Stimulated activated CD8-positive, alpha-beta memory T cell treated with anti-CD3 and anti-CD28 coated beads, Interleukin-15, amount 100 ng/mL, for 48 hours (primary cell): ENCODE data around the gene CHPT1.

Experiments used
- DNase-seq, 2 donors: peaks; one replicate each; pipeline ENCODE4 v3.0.0-alpha.2; 2020; ENCODE audit warnings: low read depth in 2 of 2

CHPT1 gene

DNA sequence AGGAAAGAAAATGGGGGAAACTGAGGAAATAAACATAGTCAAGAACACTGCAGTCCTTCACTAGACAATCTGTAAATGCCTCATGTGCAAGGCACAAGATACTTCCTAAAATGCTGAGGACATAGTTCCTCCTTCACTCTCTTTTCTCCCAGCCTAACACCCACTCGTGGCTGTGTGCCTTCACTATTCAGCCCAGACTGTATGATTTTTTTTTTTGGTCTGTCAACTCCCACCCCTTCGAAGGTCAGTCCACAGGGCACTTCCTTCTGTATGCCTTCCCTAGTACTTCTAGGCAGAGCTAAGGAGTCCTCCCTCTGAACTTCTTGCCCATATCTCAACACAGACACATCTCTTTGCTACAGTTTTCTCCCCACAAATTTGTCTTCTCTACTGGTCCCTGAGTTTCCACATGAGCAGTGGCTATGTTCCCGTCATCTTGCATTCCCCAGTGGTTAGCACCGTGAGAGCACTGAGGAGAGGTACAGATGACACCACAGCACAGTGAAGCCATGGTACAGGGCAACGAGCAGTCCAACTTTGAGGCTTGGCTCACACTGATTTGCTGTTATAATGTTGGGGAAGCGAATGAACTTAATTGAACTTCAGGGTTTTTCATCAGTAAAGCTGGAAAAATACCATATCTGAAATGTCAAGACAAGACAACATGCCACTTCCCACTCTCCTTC lies 65.9 kb downstream of the CHPT1 start:
- DNase-seq = no peak

DNA sequence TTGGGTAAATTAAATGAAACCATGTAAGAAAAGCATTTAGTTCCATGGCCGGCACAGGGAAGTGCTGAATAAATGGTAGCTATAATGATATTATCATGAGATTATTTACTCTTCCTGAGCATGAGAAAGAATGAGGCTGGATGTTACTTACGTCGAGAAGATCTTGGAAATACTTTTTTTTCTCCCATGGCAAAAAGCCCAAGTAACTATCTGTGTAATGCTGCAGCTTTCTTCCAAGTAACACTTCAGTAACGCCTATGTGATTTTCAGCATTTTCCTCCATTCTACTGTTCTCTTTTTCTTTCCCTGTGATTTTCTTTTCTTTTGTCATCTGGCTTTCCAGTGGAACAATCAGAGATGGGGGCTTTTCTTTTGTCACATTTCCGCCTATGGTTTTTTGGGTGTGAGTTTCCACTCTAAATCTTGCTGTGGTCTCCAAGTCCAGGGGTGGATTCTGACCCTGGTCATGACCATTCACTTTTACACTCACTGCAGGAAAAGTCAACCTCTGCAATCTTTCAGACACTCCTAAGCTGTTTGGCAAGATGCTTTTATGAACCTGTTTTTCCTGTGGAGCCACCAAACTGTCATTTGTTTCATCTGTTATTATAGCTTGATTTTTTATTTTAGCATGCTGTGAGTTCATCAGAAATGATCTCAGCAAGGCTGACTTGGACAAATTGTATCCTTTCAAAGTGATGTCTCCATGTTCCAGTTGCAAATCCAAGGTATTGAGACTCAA lies 66.8 kb downstream of the CHPT1 start:
- no peak for DNase-seq

GRCh38 chr12:101767537-101767936 lies 70.1 kb downstream of the CHPT1 start:
- no peak for DNase-seq

GRCh38 chr12:101768781-101769180 lies 71.3 kb downstream of the CHPT1 start:
- DNase-seq = no peak

DNA sequence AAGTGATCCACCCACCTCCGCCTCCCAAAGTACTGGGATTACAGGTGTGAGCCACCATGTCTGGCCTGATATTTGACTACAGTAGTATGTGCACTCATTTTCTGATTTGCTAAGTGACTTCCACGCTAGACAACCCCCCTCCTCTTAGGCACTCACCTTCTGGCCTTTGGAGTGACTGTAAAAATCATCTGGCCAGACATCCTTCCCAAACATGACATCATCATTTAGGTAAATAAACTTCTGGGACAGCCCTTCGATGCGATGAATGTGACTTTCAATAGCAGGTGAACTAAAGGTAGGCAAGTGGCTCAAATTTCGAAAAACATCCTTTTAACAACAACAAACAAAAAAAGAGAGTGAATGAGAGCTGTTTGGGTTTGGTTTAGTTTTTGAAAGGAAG lies 72.4 kb downstream of the CHPT1 start:
- DNase-seq = no peak

DNA sequence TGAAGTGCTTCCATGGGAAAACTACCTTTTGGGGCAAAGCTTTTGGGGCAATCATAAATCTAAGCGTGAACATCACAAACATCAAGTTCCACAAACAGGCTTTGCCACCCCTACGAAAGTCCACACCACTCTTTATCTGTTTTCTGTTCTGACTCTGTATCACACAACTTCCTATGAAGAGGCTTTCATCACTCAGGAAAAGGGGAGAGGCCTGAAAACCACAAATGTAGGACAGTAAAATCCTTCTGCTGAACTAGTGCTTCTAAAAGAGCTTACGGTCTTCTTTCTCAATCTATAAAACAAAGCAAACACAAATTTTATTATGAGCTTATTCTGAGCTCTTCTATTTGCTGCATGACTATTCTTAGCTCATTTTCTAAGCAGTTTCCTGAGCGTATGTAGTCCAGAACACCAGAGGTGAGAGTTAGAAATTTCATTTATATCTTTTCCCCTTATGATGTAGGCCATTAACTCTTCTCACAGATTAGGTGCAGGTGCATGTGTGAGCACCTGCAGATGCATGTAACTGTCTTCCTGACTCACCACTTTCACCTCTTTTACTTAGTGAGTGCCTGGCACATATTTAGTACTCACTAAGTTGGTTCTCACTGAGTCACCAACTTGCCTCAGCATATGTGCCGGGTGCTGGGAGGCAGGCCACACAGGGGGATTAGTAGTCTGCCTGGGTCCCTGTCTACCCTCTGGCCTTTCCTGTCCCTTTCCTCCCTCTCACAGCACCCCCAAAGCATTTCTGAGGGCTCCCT lies 74.8 kb downstream of the CHPT1 start:
- no peak for DNase-seq

- peak in 1 of 2 donors; percentile 34 for DNase-seq
These were observed 76.3 kb downstream of the CHPT1 start for GRCh38 chr12:101773650-101774162.

- DNase-seq = no peak
These were observed 78.4 kb downstream of the CHPT1 start for GRCh38 chr12:101775816-101776215.

DNA sequence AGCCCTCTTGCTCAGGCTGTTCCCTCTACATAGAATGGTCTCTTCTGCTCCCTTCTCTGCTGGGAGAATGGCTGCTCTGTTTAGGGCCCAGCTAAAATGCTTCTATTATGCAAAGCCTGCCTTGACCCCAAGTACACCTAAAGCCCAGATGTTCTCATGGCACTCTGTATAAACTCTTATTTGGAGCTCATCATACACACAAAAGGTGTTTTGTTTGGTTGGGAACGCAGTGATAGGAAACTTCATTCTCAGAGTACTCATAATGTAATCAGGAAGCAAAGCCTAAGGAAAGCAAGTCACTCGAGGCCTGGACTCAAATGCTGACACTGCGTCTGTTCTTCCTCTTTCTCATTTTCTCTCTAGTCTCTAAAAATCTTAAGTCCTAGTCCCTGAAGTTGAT lies 80.0 kb downstream of the CHPT1 start:
- no peak for DNase-seq

GRCh38 chr12:101777978-101778377 lies 80.5 kb downstream of the CHPT1 start:
- DNase-seq = no peak
